Measurements from ENCODE around the gene VSTM4. TPM values are rescaled to one million over a fixed set of nuclear protein-coding genes. Genes with fewer than 3 reads are reported as not detected.

VSTM4 gene
- total and polyA plus RNA-seq, 2 of the 4 experiments (the other 2 are of a cell fraction), result 2.4 to 2.9 TPM

DNA sequence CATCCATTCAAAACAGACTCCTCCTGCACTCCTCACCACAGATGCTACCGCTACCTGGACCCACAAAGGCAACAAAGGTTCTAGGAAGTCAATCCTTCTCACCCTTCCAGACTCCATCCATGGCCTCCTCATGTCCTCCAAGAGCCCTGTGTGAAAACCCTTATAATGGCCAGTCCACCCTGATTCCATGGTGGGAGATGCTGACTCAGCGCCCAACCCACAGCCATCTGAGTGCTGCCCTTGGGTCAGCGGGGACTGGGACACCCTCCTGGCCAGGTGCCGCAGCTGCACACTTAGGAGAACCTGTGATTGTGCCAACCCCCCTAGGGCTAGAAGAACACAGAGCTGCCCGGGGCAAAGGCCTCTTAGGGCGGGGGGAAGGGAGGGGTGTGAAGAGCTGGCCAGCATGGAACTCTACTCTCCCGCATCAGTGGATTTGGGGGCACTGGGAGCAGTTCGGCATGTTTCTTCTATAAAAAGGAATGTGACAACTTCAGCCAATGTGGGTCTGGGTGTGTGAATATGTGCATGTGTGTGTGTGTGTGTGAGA, 47.5 kb upstream of the VSTM4 start:
- TF ChIP-seq POLR2A (IDR thresholded peaks at IDR 0.05; ENCODE audit: low read depth, low read length) (no peak), FOS (IDR thresholded peaks at IDR 0.05; ENCODE audit: low read depth, low read length) (no peak), MXI1 (IDR thresholded peaks at IDR 0.05; ENCODE audit: borderline replicate concordance, low read depth, low read length) (no peak), CEBPB (IDR thresholded peaks at IDR 0.05; ENCODE audit: low read depth, low read length) (no peak), MAFK (IDR thresholded peaks at IDR 0.05; ENCODE audit: low read depth, low read length) (peak; percentile 91)
- TF ChIP-seq, protein P1, sequence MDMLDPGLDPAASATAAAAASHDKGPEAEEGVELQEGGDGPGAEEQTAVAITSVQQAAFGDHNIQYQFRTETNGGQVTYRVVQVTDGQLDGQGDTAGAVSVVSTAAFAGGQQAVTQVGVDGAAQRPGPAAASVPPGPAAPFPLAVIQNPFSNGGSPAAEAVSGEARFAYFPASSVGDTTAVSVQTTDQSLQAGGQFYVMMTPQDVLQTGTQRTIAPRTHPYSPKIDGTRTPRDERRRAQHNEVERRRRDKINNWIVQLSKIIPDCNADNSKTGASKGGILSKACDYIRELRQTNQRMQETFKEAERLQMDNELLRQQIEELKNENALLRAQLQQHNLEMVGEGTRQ (IDR thresholded peaks at IDR 0.05; ENCODE audit: low read depth, low read length), result no peak
- Histone ChIP-seq H3K23ac (ENCODE audit: low read depth, low read length) (no peak overlapping the region), H3K14ac (replicated peaks; ENCODE audit: low read depth, low read length) (peak overlapping the region; percentile 35; the same call in 1 of the 2 replicates), H4K91ac (ENCODE audit: insufficient read depth, low read depth, low read length) (peak overlapping the region; percentile 26; the same call in 1 of the 2 replicates), H3K36me3 (ENCODE audit: control insufficient read depth, insufficient read depth, low read length) (no peaks in the 10 kb centered on the region), H2AFZ (replicated peaks; ENCODE audit: low read length, poor library complexity) (no peak overlapping the region), H4K8ac (ENCODE audit: low read depth in 2 of 2, low read length in 2 of 2) (peak overlapping the region in 1 of 2 experiments; percentile 43; a peak in 1 of 4 replicates), H2BK120ac (ENCODE audit: low read depth, low read length) (peak overlapping the region; percentile 80), H2BK20ac (ENCODE audit: low read depth, low read length) (peak overlapping the region; percentile 83), H3K27me3 (ENCODE audit: control insufficient read depth, insufficient read depth, low read length) (no peaks in the 10 kb centered on the region), H3K4me1 (ENCODE audit: control insufficient read depth, insufficient read depth, low read length) (peaks cover 13% of the 10 kb centered on the region), H2BK5ac (ENCODE audit: low read depth, low read length, poor library complexity, severe bottlenecking) (peak overlapping the region; percentile 14), H2BK15ac (ENCODE audit: low read depth, low read length) (peak overlapping the region; percentile 42; the same call in 1 of the 3 replicates), H4K20me1 (ENCODE audit: insufficient read depth, low read length) (no peaks in the 10 kb centered on the region), H3K56ac (ENCODE audit: extremely low read depth, insufficient read depth, low read length) (no peak overlapping the region), H3K4ac (ENCODE audit: low read depth, low read length) (peak overlapping the region; percentile 66), H4K5ac (ENCODE audit: low read depth, low read length) (no peak overlapping the region), H3K18ac (ENCODE audit: low read depth, low read length) (peak overlapping the region; percentile 25; the same call in 1 of the 2 replicates), H3K9ac (ENCODE audit: low read depth, low read length) (no peak overlapping the region), H3K79me1 (ENCODE audit: low read depth in 1 of 2, low read length in 2 of 2) (no peaks in the 10 kb centered on the region), H2AK5ac (ENCODE audit: low read depth, low read length) (peak overlapping the region; percentile 88), H3K27ac (ENCODE audit: insufficient read depth, low read length) (no peak overlapping the region), H3K9me1 (ENCODE audit: insufficient read depth, low read length) (peaks cover 17% of the 10 kb centered on the region), H3K4me2 (ENCODE audit: low read depth, low read length) (no peak overlapping the region), H2AK9ac (replicated peaks; ENCODE audit: low read depth, low read length, poor library complexity) (peak overlapping the region; percentile 51), H3K9me3 (ENCODE audit: control insufficient read depth, insufficient read depth, low read length) (no peaks in the 10 kb centered on the region), H3K4me3 (ENCODE audit: insufficient read depth, low read depth, low read length) (no peak overlapping the region)
- WGBS, 2 experiments (ENCODE audit: extremely low coverage in 2 of 2, insufficient read length in 1 of 2), result no CpG with 5 or more reads among the region's 8 CpGs
- no peak for DNase-seq
- no peak for ATAC-seq (ENCODE audit: low read depth)
- dilution Hi-C loops (cut with HindIII; ENCODE audit: low sequenced_read_pairs, unreplicated experiment), result no loop called here
- POLR2A ChIA-PET (ENCODE audit: unreplicated experiment), result no interaction called here
- CTCF ChIA-PET, result no interaction called here
- intact Hi-C loops (cut with micrococcal nuclease), result loop anchor here (5.0 to 10.0 kb wide), 2 partner anchors 352 to 506 kb away; no protein-coding TSS in a partner anchor
- in situ Hi-C loops (cut with MboI; ENCODE audit: low sequenced_read_pairs), result no loop called here
- BruUV-seq (replicated peaks), result no TSS peak
